MM.1S (cell line): ENCODE results near the gene SARS1.

Experiments
- DNase-seq: peaks from one replicate; pipeline ENCODE4 v3.0.0-alpha.2; 2015
- H2AFZ ChIP-seq: fragments of 300-600 bp; sonication (generic); 2 replicates; pipeline ENCODE4 v1.6.0; 2016; ENCODE audit warnings: antibody characterized with exemption, low read length
- H3F3A ChIP-seq: fragments of 300-600 bp; sonication (generic); 2 replicates; pipeline ENCODE4 v1.6.1; 2016; ENCODE audit warnings: mild to moderate bottlenecking, antibody characterized with exemption, low read length, moderate library complexity, mixed read lengths; ENCODE audit not compliant: insufficient read depth
- H3K27ac ChIP-seq: fragments of 300-600 bp; sonication (generic); 2 replicates; pipeline ENCODE4 v1.5.1; 2016; ENCODE audit warnings: mild to moderate bottlenecking, low read length
- H3K27me3 ChIP-seq: fragments of 300-600 bp; sonication (generic); replicated peaks from 2 replicates; pipeline ENCODE4 v1.6.0; 2016; ENCODE audit warnings: low read length; ENCODE audit not compliant: insufficient read depth
- H3K36me3 ChIP-seq: fragments of 300-600 bp; sonication (generic); replicated peaks from 2 replicates; pipeline ENCODE4 v1.6.1; 2016; ENCODE audit warnings: mild to moderate bottlenecking, low read length, mixed read lengths; ENCODE audit not compliant: insufficient read depth
- H3K4me1 ChIP-seq: fragments of 300-600 bp; sonication (generic); 2 replicates; pipeline ENCODE4 v1.6.1; 2016; ENCODE audit warnings: low read length, mixed read lengths
- H3K4me2 ChIP-seq: fragments of 300-600 bp; sonication (generic); 2 replicates; pipeline ENCODE4 v1.6.0; 2016; ENCODE audit warnings: low read depth, low read length
- H3K4me3 ChIP-seq: fragments of 300-600 bp; sonication (generic); 2 replicates; pipeline ENCODE4 v1.5.1; 2016; ENCODE audit warnings: low read length, mixed read lengths
- H3K79me2 ChIP-seq: fragments of 300-600 bp; sonication (generic); 2 replicates; pipeline ENCODE4 v1.6.1; 2016; ENCODE audit warnings: mixed run types, low read length, mixed read lengths
- H3K9ac ChIP-seq: fragments of 300-600 bp; sonication (generic); 2 replicates; pipeline ENCODE4 v1.6.1; 2016; ENCODE audit warnings: low read length, mixed read lengths
- H3K9me2 ChIP-seq: fragments of 300-600 bp; sonication (generic); replicated peaks from 2 replicates; pipeline ENCODE4 v1.6.1; 2016; ENCODE audit warnings: mild to moderate bottlenecking, low read length, mixed read lengths; ENCODE audit not compliant: insufficient read depth
- H3K9me3 ChIP-seq: fragments of 300-600 bp; sonication (generic); replicated peaks from 2 replicates; pipeline ENCODE4 v1.6.1; 2016; ENCODE audit warnings: mild to moderate bottlenecking, low read length, mixed read lengths; ENCODE audit not compliant: insufficient read depth
- H4K20me1 ChIP-seq: fragments of 300-600 bp; sonication (generic); 2 replicates; pipeline ENCODE4 v1.6.1; 2016; ENCODE audit warnings: mild to moderate bottlenecking, low read length, moderate library complexity, mixed read lengths; ENCODE audit not compliant: insufficient read depth
- CTCF ChIP-seq: fragments of 300-600 bp; sonication (generic); IDR thresholded peaks from 2 replicates; pipeline ENCODE4 v1.5.1; 2016; ENCODE audit warnings: antibody characterized with exemption, low read length, mixed read lengths
- EZH2 ChIP-seq: fragments of 300-600 bp; sonication (generic); optimal IDR thresholded peaks from 2 replicates; pipeline ENCODE3; 2017; ENCODE audit warnings: low read depth, mild to moderate bottlenecking, antibody characterized with exemption, low read length, mixed read lengths
- EZH2phosphoT487 ChIP-seq: fragments of 300-600 bp; sonication (generic); IDR thresholded peaks from 2 replicates; pipeline ENCODE4 v1.6.1; 2018; ENCODE audit warnings: antibody characterized with exemption, low read length

The SARS1 gene

DNA sequence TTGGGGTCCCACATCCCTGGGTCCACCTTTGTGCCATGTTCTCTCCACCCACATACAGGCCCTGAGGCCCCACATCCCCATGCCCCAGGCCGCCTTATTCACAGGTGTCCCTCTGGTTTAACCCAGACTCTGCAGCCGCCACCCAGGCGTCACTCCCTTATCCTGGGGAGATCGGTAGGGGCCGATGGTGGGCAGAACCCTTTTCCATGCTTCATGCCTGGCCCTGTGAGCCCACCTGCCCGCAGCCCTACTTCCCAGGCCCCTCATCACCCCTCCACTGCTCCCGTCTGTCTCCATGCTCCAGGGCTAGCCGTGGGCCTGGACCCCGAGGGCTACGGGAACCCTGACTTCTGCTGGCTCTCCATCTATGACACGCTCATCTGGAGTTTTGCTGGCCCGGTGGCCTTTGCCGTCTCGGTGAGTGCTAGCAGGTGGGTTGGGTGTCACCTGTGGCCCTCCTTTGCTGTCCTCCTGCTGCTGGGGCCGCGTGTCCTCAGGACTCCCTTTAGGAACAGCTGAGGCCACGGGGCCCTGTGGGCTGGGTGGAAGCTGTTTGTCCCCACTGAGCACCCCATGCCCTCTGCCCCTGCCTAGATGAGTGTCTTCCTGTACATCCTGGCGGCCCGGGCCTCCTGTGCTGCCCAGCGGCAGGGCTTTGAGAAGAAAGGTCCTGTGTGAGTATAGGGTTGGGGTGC is 57.1 kb downstream of the SARS1 start:
- Histone ChIP-seq H3K27ac (no peak overlapping the region), H2AFZ (no peak overlapping the region), H3K4me1 (no peaks in the 10 kb centered on the region), H3K4me3 (no peak overlapping the region), H3K27me3 (no peaks in the 10 kb centered on the region), H3K9me2 (no peaks in the 10 kb centered on the region), H4K20me1 (no peaks in the 10 kb centered on the region), H3K9ac (no peak overlapping the region), H3K4me2 (no peak overlapping the region), H3F3A (no peaks in the 10 kb centered on the region), H3K9me3 (no peaks in the 10 kb centered on the region), H3K79me2 (no peaks in the 10 kb centered on the region), H3K36me3 (no peaks in the 10 kb centered on the region)
- TF ChIP-seq EZH2 = no peak
- no peak for TF ChIP-seq EZH2phosphoT487
- no peak for TF ChIP-seq CTCF
- no peak for DNase-seq

DNA sequence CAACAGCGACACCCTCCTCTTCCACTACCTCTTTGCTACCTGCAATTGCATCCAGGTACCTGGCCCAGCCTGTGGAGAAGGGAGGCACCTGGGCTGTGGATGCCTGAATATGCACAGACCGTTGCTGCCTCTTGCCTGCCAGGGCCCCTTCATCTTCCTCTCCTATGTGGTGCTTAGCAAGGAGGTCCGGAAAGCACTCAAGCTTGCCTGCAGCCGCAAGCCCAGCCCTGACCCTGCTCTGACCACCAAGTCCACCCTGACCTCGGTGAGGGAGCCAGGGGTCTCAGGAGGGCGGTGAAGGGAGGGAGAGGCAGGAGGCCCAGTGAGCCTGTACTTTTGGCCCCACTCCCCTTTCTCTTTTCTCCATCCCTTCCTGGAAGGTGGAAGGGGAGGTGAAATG is 57.7 kb downstream of the SARS1 start:
- no peaks in the 10 kb centered on the region for H3K27me3 ChIP-seq
- no peaks in the 10 kb centered on the region for H3F3A ChIP-seq
- H3K9me2 ChIP-seq = no peaks in the 10 kb centered on the region
- no peaks in the 10 kb centered on the region for H3K9me3 ChIP-seq
- DNase-seq = no peak
- no peak overlapping the region for H3K9ac ChIP-seq
- no peaks in the 10 kb centered on the region for H3K79me2 ChIP-seq
- H3K4me1 ChIP-seq = no peaks in the 10 kb centered on the region
- no peaks in the 10 kb centered on the region for H3K36me3 ChIP-seq
- H2AFZ ChIP-seq = no peak overlapping the region
- no peak for TF ChIP-seq EZH2phosphoT487
- no peak for TF ChIP-seq EZH2
- no peak for TF ChIP-seq CTCF
- no peak overlapping the region for H3K4me3 ChIP-seq
- no peaks in the 10 kb centered on the region for H4K20me1 ChIP-seq
- no peak overlapping the region for H3K4me2 ChIP-seq
- H3K27ac ChIP-seq = no peak overlapping the region

- no peak overlapping the region for H3K27ac ChIP-seq
- no peaks in the 10 kb centered on the region for H3K79me2 ChIP-seq
- no peak overlapping the region for H3K9ac ChIP-seq
- no peaks in the 10 kb centered on the region for H3K9me2 ChIP-seq
- no peaks in the 10 kb centered on the region for H3K27me3 ChIP-seq
- no peak overlapping the region for H3K4me2 ChIP-seq
- H3K9me3 ChIP-seq = no peaks in the 10 kb centered on the region
- peaks cover 4% of the 10 kb centered on the region for H3K4me1 ChIP-seq
- H4K20me1 ChIP-seq = no peaks in the 10 kb centered on the region
- no peak for TF ChIP-seq EZH2
- H2AFZ ChIP-seq = no peak overlapping the region
- DNase-seq = no peak
- no peaks in the 10 kb centered on the region for H3F3A ChIP-seq
- H3K4me3 ChIP-seq = no peak overlapping the region
- no peaks in the 10 kb centered on the region for H3K36me3 ChIP-seq
Observed at GRCh38 chr1:109272021-109272799, 58.5 kb downstream of the SARS1 start.
